22Rv1 (cell line): ENCODE results near the gene CDK6.

ENCODE experiments used
- CTCF ChIP-seq: fragments of 450-650 bp; IDR thresholded peaks from 2 replicates; pipeline ENCODE4 v1.5.1; 2017; ENCODE audit warnings: mild to moderate bottlenecking
- ZFX ChIP-seq: fragments of 450-650 bp; IDR thresholded peaks from 2 replicates; pipeline ENCODE4 v1.6.1; 2017; ENCODE audit warnings: antibody characterized with exemption, borderline replicate concordance

GRCh38 chr7:92621026-92621540 is 215.3 kb downstream of the CDK6 start:
- TF ChIP-seq CTCF (peak; percentile 91), ZFX (no peak)
